HG03342 (cell line): ENCODE data around the gene KRT27.
"Not testable (repeated sequence)": the region's sequence is repeated elsewhere in the genome, so short reads cannot be mapped to it uniquely, and the experiment has no call there.

Source experiments
- ATAC-seq: cut with Tn5 transposase; IDR thresholded peaks from one replicate; pipeline ENCODE4 v1.9.1; 2021; ENCODE audit warnings: mild to moderate bottlenecking, moderate library complexity; ENCODE audit not compliant: unreplicated experiment

KRT27 gene

DNA sequence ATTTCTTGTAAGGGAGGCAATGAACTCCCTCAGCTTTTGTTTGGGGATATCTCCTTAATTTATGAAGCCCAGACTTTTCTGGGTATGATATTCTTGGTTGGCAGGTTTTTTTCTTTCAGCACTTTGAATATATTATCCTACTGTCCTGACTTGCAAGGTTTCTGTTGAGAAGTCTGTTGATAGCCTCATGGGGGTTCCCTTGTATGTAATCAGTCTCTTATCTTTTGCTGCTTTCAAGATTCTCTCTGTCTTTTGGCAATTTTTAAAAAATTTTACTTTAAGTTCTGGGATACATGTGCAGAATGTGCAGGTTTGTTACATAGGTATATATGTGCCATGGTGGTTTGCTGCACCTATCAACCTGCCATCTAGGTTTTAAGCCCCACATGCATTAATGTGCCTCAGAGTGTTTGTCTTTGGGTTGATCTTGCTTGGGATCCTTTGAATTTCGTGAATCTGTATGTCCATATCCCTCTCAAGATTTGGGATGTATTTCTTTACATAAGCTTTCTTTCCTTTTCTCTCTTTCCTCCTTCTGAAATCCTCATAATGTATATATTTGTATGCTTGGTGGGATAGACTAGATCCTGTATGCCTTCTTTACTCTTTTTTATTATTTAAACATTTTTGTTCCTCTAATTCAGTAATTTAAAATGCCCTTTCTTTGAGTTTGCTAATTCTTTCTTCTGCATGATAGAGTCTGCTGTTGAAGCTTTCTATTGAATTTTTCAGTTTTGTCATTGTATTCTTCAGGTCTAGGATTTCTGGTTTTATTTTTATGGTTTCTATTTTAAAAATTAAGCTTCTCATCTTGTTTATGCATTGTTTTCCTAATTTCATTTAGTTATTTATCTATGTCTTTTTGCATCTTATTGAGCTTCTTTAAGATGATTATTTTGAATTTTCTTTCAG lies 22.0 kb downstream of the KRT27 start:
- no peak for ATAC-seq

DNA sequence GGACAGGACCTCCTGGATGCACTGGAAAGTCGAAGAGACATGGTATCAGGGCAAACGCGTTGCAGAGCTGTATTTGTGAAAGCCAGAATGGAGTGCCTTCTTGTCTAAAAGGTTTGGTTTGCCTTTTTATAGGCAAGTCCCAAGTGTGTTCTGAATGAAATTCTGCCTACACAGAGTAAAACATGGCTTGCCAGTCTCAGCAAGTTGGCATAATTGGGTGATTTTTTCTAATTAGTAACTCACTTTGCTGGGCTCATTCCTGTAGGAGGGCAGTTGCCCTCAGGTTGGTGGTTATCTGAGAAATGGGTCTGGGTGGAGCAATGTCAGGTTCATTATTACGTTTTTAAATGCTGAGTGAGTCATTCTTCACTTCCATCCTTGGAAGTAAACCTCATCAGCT lies 27.1 kb downstream of the KRT27 start, which contains the start of gene KRT25:
Gene KRT25 (minus strand): TSS at position 101 of the 400 bp plus-strand sequence. CDS start 60 bp downstream, at position 41.
- ATAC-seq, result no peak

DNA sequence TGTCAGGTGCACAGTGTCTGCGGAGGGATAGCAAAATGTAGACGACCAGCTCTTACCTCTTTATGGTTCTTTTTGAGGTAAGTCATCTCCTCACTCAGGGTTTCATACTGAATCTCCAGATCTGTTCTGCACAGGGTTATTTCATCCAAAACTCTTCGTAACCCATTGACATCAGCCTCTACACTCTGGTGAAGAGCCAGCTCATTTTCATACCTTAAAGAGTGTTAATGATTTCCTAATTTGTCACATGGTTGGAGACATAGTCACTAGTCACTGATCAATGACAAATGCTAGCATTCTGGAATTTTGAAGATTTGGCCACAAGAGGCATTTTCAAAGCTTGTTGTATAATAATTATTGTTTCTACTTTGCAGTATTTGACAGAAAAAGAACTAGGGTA lies 28.5 kb downstream of the KRT27 start:
- no peak for ATAC-seq

GRCh38 chr17:40751065-40751464 lies 31.3 kb downstream of the KRT27 start:
- no peak for ATAC-seq

DNA sequence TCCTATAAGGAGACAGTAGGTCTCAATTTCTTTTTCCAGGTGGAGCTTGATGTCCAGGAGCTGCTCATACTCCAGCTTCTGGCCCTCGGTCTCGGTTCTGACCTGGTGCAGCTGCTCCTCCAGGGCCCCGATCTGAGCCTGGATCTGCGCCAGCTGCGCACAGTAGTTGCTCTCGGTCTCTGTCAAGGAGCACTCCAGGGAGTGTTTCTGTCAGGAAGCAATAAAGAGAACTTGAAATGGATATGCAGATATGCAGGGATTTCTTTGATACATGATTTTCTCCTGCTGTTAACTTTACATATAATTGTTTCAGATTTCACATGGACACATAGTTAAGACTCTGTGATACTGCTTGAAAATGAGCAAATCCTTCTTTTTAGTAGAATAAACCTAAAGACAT lies 32.0 kb downstream of the KRT27 start:
- ATAC-seq, result no peak

- not testable (repeated sequence) for ATAC-seq
Observed at GRCh38 chr17:40748666-40749065, 33.7 kb downstream of the KRT27 start.

DNA sequence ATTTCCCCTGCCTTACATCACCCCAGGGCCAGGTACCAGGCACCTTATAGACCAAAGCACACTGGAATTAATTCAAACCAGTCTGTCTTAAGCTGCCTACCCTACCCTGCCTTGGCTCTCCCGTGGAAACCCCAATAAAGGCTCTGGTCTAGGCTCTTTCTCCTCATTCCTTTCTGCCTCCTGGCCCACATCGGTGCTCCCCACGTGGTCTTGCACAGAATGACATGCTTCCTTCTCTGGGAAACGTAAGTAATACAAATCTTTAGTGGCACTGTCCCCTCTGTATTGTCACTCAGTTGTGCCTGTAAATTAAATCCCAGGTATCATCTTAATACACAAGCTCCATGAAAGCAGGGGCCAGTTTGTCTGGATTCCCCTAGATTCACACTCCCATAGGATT lies 43.8 kb downstream of the KRT27 start:
- no peak for ATAC-seq

- ATAC-seq, result no peak
Observed at GRCh38 chr17:40735016-40735415, 47.3 kb downstream of the KRT27 start.

GRCh38 chr17:40734018-40734417 lies 48.3 kb downstream of the KRT27 start:
- no peak for ATAC-seq

DNA sequence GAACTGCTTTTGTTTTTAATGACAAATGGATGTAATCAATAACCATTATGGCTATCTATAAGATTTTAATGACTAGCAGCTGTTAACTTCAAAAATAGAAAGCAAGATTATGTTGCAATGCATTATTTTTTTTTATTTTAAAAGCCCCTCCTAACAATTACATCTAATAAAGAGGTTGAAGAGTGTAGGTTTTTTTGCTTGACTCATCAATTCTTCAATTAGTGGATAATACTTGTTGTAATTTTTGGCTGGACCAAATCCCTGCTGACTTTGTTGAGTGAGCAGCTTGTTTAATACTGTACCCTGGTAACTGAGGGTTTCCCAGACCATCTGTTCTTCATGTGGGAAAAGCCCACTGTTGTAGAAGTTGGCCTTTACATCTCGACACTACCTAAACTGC lies 51.4 kb downstream of the KRT27 start:
- ATAC-seq, result no peak

DNA sequence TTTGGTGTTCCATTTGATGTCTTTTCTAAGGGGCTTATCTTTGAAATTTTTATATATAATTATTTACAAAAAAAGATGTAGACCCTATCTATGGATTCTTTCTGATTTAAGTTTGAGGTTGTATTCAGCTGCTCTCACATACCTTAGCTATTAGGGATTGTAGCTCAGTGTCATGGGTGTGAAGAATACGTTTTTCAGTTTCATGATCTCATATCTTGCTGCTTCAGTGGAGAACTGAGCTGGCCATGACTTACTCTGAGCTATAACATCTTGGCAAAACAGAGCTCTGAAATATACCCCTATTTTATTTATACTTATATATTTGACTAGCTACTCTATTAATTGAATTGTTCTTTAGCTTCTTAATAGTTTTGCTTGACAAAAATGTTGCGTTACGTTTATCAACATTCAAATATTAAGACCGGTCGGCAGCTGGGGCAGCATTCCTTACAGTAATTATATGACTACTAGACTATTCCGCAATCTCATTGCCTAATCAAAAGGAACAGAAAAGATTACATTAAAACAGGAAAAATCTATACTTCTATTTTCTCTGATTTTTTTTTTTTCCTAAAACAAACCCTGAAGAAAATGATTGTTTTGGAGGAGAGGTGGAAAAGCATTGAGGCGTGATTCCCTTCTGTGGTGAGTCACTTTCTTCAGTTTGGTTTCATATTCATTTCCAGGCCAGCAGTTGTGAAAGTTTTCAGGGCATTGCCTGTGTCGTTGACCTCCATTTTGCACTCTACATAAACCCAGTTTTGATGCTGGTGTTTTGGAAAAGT lies 54.7 kb downstream of the KRT27 start:
- ATAC-seq, result no peak

DNA sequence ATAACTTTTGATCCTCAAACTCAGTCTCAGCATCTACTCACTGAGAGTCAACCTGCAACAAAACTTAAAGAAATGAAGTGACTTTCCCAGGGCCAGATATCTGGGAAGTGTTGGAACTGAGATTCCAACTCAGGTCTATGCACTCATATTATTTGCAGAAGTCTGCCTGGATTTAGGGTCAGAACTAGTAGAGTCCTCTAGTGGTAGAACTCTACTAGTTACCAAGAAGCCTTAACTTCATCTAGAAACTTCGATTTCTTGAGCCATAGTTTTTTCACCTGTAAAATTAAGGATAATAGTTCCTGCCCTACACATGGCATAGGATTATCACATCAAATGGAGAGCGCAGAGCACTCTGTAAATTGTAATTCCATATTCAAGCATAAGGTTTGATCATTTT lies 55.4 kb downstream of the KRT27 start:
- no peak for ATAC-seq
